Neural crest cell (in vitro differentiated cells): ENCODE measurements around the gene TWIST2. TPM values are rescaled to one million over a fixed set of nuclear protein-coding genes. Genes with fewer than 3 reads are reported as not detected.

Experiments
- DNase-seq: peaks from one replicate; pipeline ENCODE4 v3.0.0; 2021; ENCODE audit warnings: low read depth, mixed read lengths, low spot score
- H3K27ac Mint-ChIP-seq: one replicate; pipeline ENCODE4 v1.8.0; 2021; ENCODE audit warnings: mild to moderate bottlenecking, mixed read lengths; ENCODE audit not compliant: unreplicated experiment
- H3K27me3 Mint-ChIP-seq: 2 replicates; pipeline ENCODE4 v1.8.0; 2021; ENCODE audit warnings: low read depth, mild to moderate bottlenecking, mixed read lengths
- H3K36me3 Mint-ChIP-seq: 2 replicates; pipeline ENCODE4 v1.8.0; 2021; ENCODE audit warnings: low read depth, mild to moderate bottlenecking, mixed read lengths
- H3K4me1 Mint-ChIP-seq: 2 replicates; pipeline ENCODE4 v1.8.0; 2021; ENCODE audit warnings: mixed read lengths
- H3K4me3 Mint-ChIP-seq: one replicate; pipeline ENCODE4 v1.8.0; 2021; ENCODE audit warnings: mild to moderate bottlenecking, mixed read lengths
- H3K9me3 Mint-ChIP-seq: 2 replicates; pipeline ENCODE4 v1.8.0; 2021; ENCODE audit warnings: mixed read lengths
- CTCF ChIP-seq: fragments of 200-600 bp; sonication (generic); conservative IDR thresholded peaks from 2 replicates; pipeline ENCODE4 v1.5.0; 2021; ENCODE audit warnings: antibody characterized with exemption, mild to moderate bottlenecking
- total RNA-seq: library from RNA; stranded (reverse); gene quantifications from 2 replicates; pipeline ENCODE4 v1.2.1, GENCODE V29; 2021

The TWIST2 gene
- total RNA-seq, 1 donor from 2014 or later: 0.96 TPM

- Mint-ChIP-seq H3K4me3 (no peak overlapping the region), H3K9me3 (peaks cover 6% of the 10 kb centered on the region)
- no peak for TF ChIP-seq CTCF
These were observed 36.4 kb downstream of the TWIST2 start for GRCh38 chr2:238884122-238884811.

GRCh38 chr2:238884812-238885408 is 37.0 kb downstream of the TWIST2 start:
- peaks cover 2% of the 10 kb centered on the region for H3K9me3 Mint-ChIP-seq
- no peak overlapping the region for H3K27ac Mint-ChIP-seq
- TF ChIP-seq CTCF: no peak
- no peak for DNase-seq
- no peaks in the 10 kb centered on the region for H3K27me3 Mint-ChIP-seq
- H3K4me3 Mint-ChIP-seq: no peak overlapping the region
- no peaks in the 10 kb centered on the region for H3K36me3 Mint-ChIP-seq
- H3K4me1 Mint-ChIP-seq: no peaks in the 10 kb centered on the region

More at GRCh38 chr2:238884122-238884811, 36.4 kb downstream of the TWIST2 start:
- no peak for DNase-seq
- Mint-ChIP-seq H3K4me1 (no peaks in the 10 kb centered on the region), H3K36me3 (no peaks in the 10 kb centered on the region), H3K27me3 (no peaks in the 10 kb centered on the region), H3K27ac (no peak overlapping the region)

GRCh38 chr2:238886453-238887094 is 38.7 kb downstream of the TWIST2 start:
- Mint-ChIP-seq H3K27me3 (no peaks in the 10 kb centered on the region), H3K4me3 (no peak overlapping the region), H3K4me1 (no peaks in the 10 kb centered on the region), H3K27ac (no peak overlapping the region), H3K36me3 (no peaks in the 10 kb centered on the region), H3K9me3 (peaks cover 2% of the 10 kb centered on the region)
- no peak for DNase-seq
- TF ChIP-seq CTCF: no peak

GRCh38 chr2:238887616-238888015 is 39.7 kb downstream of the TWIST2 start:
- peaks cover 2% of the 10 kb centered on the region for H3K9me3 Mint-ChIP-seq
- no peaks in the 10 kb centered on the region for H3K4me1 Mint-ChIP-seq
- DNase-seq: no peak
- no peak overlapping the region for H3K4me3 Mint-ChIP-seq
- H3K27me3 Mint-ChIP-seq: no peaks in the 10 kb centered on the region
- H3K27ac Mint-ChIP-seq: no peak overlapping the region
- H3K36me3 Mint-ChIP-seq: no peaks in the 10 kb centered on the region
- no peak for TF ChIP-seq CTCF

GRCh38 chr2:238888781-238889180 is 40.9 kb downstream of the TWIST2 start:
- no peaks in the 10 kb centered on the region for H3K4me1 Mint-ChIP-seq
- H3K27me3 Mint-ChIP-seq: no peaks in the 10 kb centered on the region
- H3K27ac Mint-ChIP-seq: no peak overlapping the region

More at GRCh38 chr2:238888781-238889180, 40.9 kb downstream of the TWIST2 start:
- H3K9me3 Mint-ChIP-seq: peaks cover 2% of the 10 kb centered on the region
- DNase-seq: no peak
- no peak for TF ChIP-seq CTCF
- no peaks in the 10 kb centered on the region for H3K36me3 Mint-ChIP-seq
- no peak overlapping the region for H3K4me3 Mint-ChIP-seq
